ENCODE results near the gene NOS1. TPM values are rescaled to one million over a fixed set of nuclear protein-coding genes. Genes with fewer than 3 reads are reported as not detected.
"Not testable (repeated sequence)": the region's sequence is repeated elsewhere in the genome, so short reads cannot be mapped to it uniquely, and the experiment has no call there.

The NOS1 gene
- total RNA-seq, 1 experiment from 2014 or later, result not detected

DNA sequence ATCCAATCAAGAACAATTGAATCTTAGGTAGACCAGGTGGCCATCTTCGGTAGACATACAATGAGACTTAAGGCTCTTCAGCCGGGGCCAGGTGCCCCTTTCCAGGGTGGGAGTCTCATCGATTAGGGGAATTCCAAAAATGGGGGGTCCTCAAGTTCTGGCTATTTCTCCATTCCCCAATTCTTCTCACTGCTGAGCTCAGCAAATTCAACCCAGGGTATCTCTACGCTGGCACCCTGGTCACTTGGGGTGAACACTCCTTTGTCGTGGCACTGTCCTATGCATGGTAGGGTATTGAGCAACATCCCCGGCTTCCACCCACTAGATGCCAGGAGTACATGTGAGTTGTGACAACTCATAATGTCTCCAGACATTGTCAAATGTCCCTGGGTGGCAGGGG lies 136.2 kb downstream of the NOS1 start:
- CTCF ChIA-PET, result interaction anchor here (0.7 to 2.4 kb wide), 7 partner anchors 10 to 631 kb away, joined by 3 to 8 read pairs (median 3); no protein-coding TSS in a partner anchor
- no TSS peak for BruUV-seq (replicated peaks)
- POLR2A ChIA-PET, result no interaction called here
- intact Hi-C loops (cut with micrococcal nuclease), result no loop called here
- TF ChIP-seq, protein P1, sequence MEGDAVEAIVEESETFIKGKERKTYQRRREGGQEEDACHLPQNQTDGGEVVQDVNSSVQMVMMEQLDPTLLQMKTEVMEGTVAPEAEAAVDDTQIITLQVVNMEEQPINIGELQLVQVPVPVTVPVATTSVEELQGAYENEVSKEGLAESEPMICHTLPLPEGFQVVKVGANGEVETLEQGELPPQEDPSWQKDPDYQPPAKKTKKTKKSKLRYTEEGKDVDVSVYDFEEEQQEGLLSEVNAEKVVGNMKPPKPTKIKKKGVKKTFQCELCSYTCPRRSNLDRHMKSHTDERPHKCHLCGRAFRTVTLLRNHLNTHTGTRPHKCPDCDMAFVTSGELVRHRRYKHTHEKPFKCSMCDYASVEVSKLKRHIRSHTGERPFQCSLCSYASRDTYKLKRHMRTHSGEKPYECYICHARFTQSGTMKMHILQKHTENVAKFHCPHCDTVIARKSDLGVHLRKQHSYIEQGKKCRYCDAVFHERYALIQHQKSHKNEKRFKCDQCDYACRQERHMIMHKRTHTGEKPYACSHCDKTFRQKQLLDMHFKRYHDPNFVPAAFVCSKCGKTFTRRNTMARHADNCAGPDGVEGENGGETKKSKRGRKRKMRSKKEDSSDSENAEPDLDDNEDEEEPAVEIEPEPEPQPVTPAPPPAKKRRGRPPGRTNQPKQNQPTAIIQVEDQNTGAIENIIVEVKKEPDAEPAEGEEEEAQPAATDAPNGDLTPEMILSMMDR (IDR thresholded peaks at IDR 0.05; ENCODE audit: unreplicated experiment), result no peak
- no peaks in the 10 kb centered on the region for H3K36me3 Mint-ChIP-seq (ENCODE audit: insufficient read depth, unreplicated experiment)
- H3K9me3 Mint-ChIP-seq (ENCODE audit: unreplicated experiment), result no peaks in the 10 kb centered on the region
- H3K27ac Mint-ChIP-seq (ENCODE audit: low read depth, unreplicated experiment), result no peak overlapping the region
- no peak overlapping the region for H3K4me3 Mint-ChIP-seq (ENCODE audit: unreplicated experiment)
- DNase-seq (ENCODE audit: unreplicated experiment), result no peak
- peaks cover 6% of the 10 kb centered on the region for H3K4me1 Mint-ChIP-seq (ENCODE audit: insufficient read depth, unreplicated experiment)
- peaks cover 19% of the 10 kb centered on the region for H3K27me3 Mint-ChIP-seq (ENCODE audit: insufficient read depth, unreplicated experiment)

DNA sequence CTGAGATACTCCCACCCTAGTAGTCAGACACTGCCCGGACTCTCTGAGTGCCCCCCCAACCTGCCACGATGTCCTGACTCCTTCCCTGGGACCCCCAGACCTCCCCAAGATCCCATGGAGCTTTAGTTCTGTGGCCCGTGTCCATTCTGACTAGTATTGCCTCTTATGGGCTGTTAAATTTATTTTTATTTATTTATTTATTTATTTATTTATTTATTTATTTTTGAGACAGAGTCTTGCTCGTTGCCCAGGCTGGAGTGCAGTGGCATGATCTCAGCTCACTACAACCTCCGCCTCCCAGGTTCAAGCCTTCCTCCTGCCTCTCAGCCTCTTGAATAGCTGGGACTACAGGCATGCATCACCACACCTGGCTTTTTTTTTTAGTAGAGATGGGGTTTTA lies 140.5 kb downstream of the NOS1 start:
- DNase-seq (ENCODE audit: unreplicated experiment); H3K4me3 Mint-ChIP-seq (ENCODE audit: unreplicated experiment); BruUV-seq (replicated peaks); POLR2A ChIA-PET; H3K27ac Mint-ChIP-seq (ENCODE audit: low read depth, unreplicated experiment); H3K36me3 Mint-ChIP-seq (ENCODE audit: insufficient read depth, unreplicated experiment); H3K9me3 Mint-ChIP-seq (ENCODE audit: unreplicated experiment); H3K4me1 Mint-ChIP-seq (ENCODE audit: insufficient read depth, unreplicated experiment); intact Hi-C loops (cut with micrococcal nuclease): not testable (repeated sequence)
- CTCF ChIA-PET, result interaction anchor here (0.7 to 2.5 kb wide), 7 partner anchors 8 to 629 kb away, joined by 3 to 11 read pairs (median 4); no protein-coding TSS in a partner anchor
- peaks cover 43% of the 10 kb centered on the region for H3K27me3 Mint-ChIP-seq (ENCODE audit: insufficient read depth, unreplicated experiment)

DNA sequence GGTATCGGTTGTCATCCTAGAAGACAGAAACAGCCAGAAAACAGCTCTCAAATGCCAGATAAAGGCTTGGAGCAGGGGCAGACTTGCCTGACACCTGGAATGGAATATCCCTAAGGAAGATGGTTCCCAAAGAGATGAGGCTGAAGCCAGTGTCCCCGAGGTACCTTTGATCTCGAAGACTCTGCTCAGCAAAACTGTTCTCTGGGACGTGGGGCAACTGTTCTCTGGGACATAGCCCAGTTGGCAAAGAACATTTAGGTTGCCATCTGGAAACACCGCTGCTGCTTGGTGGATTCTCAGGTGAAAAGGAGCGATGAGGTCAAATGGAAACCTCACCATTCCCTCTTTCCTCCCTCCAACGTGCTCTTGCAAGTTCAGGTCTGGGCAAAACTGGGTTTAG lies 143.3 kb downstream of the NOS1 start:
- intact Hi-C loops (cut with micrococcal nuclease), result loop anchor here (10.0 kb wide), 1 partner anchor 447 kb away; no protein-coding TSS in a partner anchor
- TF ChIP-seq, protein P1 (IDR thresholded peaks at IDR 0.05; ENCODE audit: unreplicated experiment), result no peak
- no peaks in the 10 kb centered on the region for H3K9me3 Mint-ChIP-seq (ENCODE audit: unreplicated experiment)
- ChIA-PET POLR2A (no interaction called here), CTCF (interaction anchor here (0.7 to 1.8 kb wide), 3 partner anchors 370 to 637 kb away, joined by 3 to 6 read pairs (median 3); no protein-coding TSS in a partner anchor)
- no peak overlapping the region for H3K27ac Mint-ChIP-seq (ENCODE audit: low read depth, unreplicated experiment)
- no peak for DNase-seq (ENCODE audit: unreplicated experiment)
- H3K4me3 Mint-ChIP-seq (ENCODE audit: unreplicated experiment), result no peak overlapping the region
- BruUV-seq (replicated peaks), result no TSS peak
- no peaks in the 10 kb centered on the region for H3K4me1 Mint-ChIP-seq (ENCODE audit: insufficient read depth, unreplicated experiment)
- H3K36me3 Mint-ChIP-seq (ENCODE audit: insufficient read depth, unreplicated experiment), result no peaks in the 10 kb centered on the region
- H3K27me3 Mint-ChIP-seq (ENCODE audit: insufficient read depth, unreplicated experiment), result peaks cover 64% of the 10 kb centered on the region

DNA sequence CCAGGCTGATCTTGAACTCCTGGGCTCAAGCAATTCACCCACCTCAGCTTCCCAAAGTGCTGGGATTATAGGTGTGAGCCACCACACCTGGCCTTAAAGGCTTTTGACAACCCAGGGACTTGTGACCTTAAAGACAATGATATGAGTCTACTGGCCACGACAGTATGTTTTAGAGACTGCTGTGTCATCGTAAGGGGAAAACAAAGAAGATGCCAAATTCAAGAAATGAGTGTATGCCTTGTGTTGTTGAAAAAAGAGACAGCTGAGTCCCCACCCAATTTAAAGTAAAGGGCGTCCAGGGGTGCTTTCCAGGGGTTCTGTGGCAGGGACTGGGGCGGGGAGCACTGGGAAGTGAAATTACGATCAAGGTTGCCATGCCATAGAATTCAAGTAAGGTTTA lies 144.7 kb downstream of the NOS1 start:
- no TSS peak for BruUV-seq (replicated peaks)
- ChIA-PET CTCF (interaction anchor here (0.8 kb wide), 1 partner anchor 621 kb away, joined by 4 read pairs; no protein-coding TSS in a partner anchor), POLR2A (no interaction called here)
- no peak overlapping the region for H3K4me3 Mint-ChIP-seq (ENCODE audit: unreplicated experiment)
- H3K27ac Mint-ChIP-seq (ENCODE audit: low read depth, unreplicated experiment), result no peak overlapping the region
- TF ChIP-seq, protein P1 (IDR thresholded peaks at IDR 0.05; ENCODE audit: unreplicated experiment), result no peak
- peaks cover 79% of the 10 kb centered on the region for H3K27me3 Mint-ChIP-seq (ENCODE audit: insufficient read depth, unreplicated experiment)
- H3K36me3 Mint-ChIP-seq (ENCODE audit: insufficient read depth, unreplicated experiment), result no peaks in the 10 kb centered on the region
- no peaks in the 10 kb centered on the region for H3K9me3 Mint-ChIP-seq (ENCODE audit: unreplicated experiment)
- H3K4me1 Mint-ChIP-seq (ENCODE audit: insufficient read depth, unreplicated experiment), result no peaks in the 10 kb centered on the region
- no peak for DNase-seq (ENCODE audit: unreplicated experiment)
- intact Hi-C loops (cut with micrococcal nuclease), result loop anchor here (10.0 kb wide), 1 partner anchor 448 kb away; no protein-coding TSS in a partner anchor
